GM12892 (cell line): ENCODE results near the gene CNTN6.

Experiments
- POLR2A ChIP-seq: IDR thresholded peaks from 2 replicates; pipeline ENCODE4 v1.6.1; 2011; ENCODE audit warnings: low read depth, low read length, control low read depth
- POLR2AphosphoS5 ChIP-seq: IDR thresholded peaks from 2 replicates; pipeline ENCODE4 v1.6.1; 2011; ENCODE audit warnings: low read depth, low read length, control low read depth
- TAF1 ChIP-seq: IDR thresholded peaks from 2 replicates; pipeline ENCODE4 v1.6.1; 2011; ENCODE audit warnings: low read depth, mild to moderate bottlenecking, control low read depth, low read length, borderline replicate concordance

GRCh38 chr3:1262246-1262645, 169.4 kb downstream of the CNTN6 start:
- TF ChIP-seq POLR2A (no peak), TAF1 (no peak), POLR2AphosphoS5 (no peak)
